IMR-90 (cell line): Measurements from ENCODE around the gene PREB. TPM values are rescaled to one million over a fixed set of nuclear protein-coding genes. Genes with fewer than 3 reads are reported as not detected.

Experiments
- ATAC-seq: fragments of 200-7000 bp; cut with Tn5 transposase; 2 replicates; pipeline ENCODE4 v1.9.1; 2020; ENCODE audit warnings: low read depth, mild to moderate bottlenecking, moderate library complexity
- BruUV-seq: library from RNA; stranded (reverse); fragments of 400-500 nt; replicated peaks from 2 replicates; lab custom pipeline; 2021; lab: Mats Ljungman, UMichigan
- CTCF ChIA-PET: fragments of 300-600 bp; formaldehyde crosslinking; extraction: SDS; loops from one replicate; lab custom pipeline; 2021; ENCODE audit warnings: antibody characterized with exemption; lab: Yijun Ruan, JAX
- POLR2A ChIA-PET: fragments of 300-600 bp; sonication (Branson Sonifier 250); formaldehyde crosslinking; loops from one replicate; lab custom pipeline; 2022; ENCODE audit warnings: antibody characterized with exemption; ENCODE audit not compliant: unreplicated experiment; lab: Charles Lee
- DNase-seq: peaks from one replicate; pipeline ENCODE4 v3.0.0; 2013
- H2AFZ ChIP-seq: replicated peaks from 2 replicates; pipeline ENCODE3; 2013; ENCODE audit warnings: low read length, mild to moderate bottlenecking; ENCODE audit not compliant: poor library complexity
- H2AK5ac ChIP-seq: 2 replicates; pipeline ENCODE4 v1.6.1; 2013; ENCODE audit warnings: low read depth, low read length, inconsistent platforms
- H2AK9ac ChIP-seq: replicated peaks from 2 replicates; pipeline ENCODE3; 2013; ENCODE audit warnings: mild to moderate bottlenecking, low read depth, low read length, moderate library complexity; ENCODE audit not compliant: poor library complexity
- H2BK120ac ChIP-seq: 2 replicates; pipeline ENCODE4 v1.6.1; 2013; ENCODE audit warnings: low read depth, low read length, inconsistent platforms
- H2BK15ac ChIP-seq: 3 replicates; pipeline ENCODE4 v1.6.1; 2013; ENCODE audit warnings: low read depth, low read length, inconsistent platforms
- H2BK20ac ChIP-seq: 2 replicates; pipeline ENCODE4 v1.6.1; 2013; ENCODE audit warnings: low read depth, mild to moderate bottlenecking, inconsistent platforms, low read length, moderate library complexity
- H2BK5ac ChIP-seq: 2 replicates; pipeline ENCODE4 v1.6.1; 2013; ENCODE audit warnings: mild to moderate bottlenecking, low read depth, low read length, inconsistent platforms; ENCODE audit not compliant: poor library complexity, severe bottlenecking
- H3K14ac ChIP-seq: replicated peaks from 2 replicates; pipeline ENCODE4 v1.6.1; 2013; ENCODE audit warnings: low read depth, low read length, inconsistent platforms
- H3K18ac ChIP-seq: 2 replicates; pipeline ENCODE4 v1.6.1; 2013; ENCODE audit warnings: low read depth, low read length, control low read depth
- H3K23ac ChIP-seq: 2 replicates; pipeline ENCODE4 v1.6.1; 2013; ENCODE audit warnings: low read depth, low read length, inconsistent platforms
- H3K27ac ChIP-seq: 2 replicates; pipeline ENCODE4 v1.5.1; 2013; ENCODE audit warnings: mild to moderate bottlenecking, control low read depth, low read length; ENCODE audit not compliant: insufficient read depth
- H3K27me3 ChIP-seq: 2 replicates; pipeline ENCODE4 v1.6.1; 2013; ENCODE audit warnings: low read length; ENCODE audit not compliant: control insufficient read depth, insufficient read depth
- H3K36me3 ChIP-seq: 2 replicates; pipeline ENCODE4 v1.6.1; 2013; ENCODE audit warnings: low read length, mixed read lengths; ENCODE audit not compliant: control insufficient read depth, insufficient read depth
- H3K4ac ChIP-seq: 2 replicates; pipeline ENCODE4 v1.6.1; 2013; ENCODE audit warnings: low read depth, low read length, inconsistent platforms
- H3K4me1 ChIP-seq: 2 replicates; pipeline ENCODE4 v1.6.1; 2013; ENCODE audit warnings: low read length, mixed read lengths; ENCODE audit not compliant: control insufficient read depth, insufficient read depth
- H3K4me2 ChIP-seq: 2 replicates; pipeline ENCODE4 v1.6.1; 2013; ENCODE audit warnings: low read depth, mild to moderate bottlenecking, control low read depth, low read length, moderate library complexity
- H3K4me3 ChIP-seq: 2 replicates; pipeline ENCODE4 v1.5.1; 2013; ENCODE audit warnings: low read depth, mild to moderate bottlenecking, control low read depth, low read length, moderate library complexity; ENCODE audit not compliant: insufficient read depth
- H3K56ac ChIP-seq: 2 replicates; pipeline ENCODE4 v1.6.1; 2013; ENCODE audit warnings: low read length, inconsistent platforms; ENCODE audit not compliant: insufficient read depth; ENCODE audit errors: extremely low read depth
- H3K79me1 ChIP-seq, 2 experiments: 2 replicates each; pipeline ENCODE4 v1.6.1; 2013; ENCODE audit warnings: low read length in 2 of 2, inconsistent platforms in 1 of 2, low read depth in 1 of 2
- H3K9ac ChIP-seq: 2 replicates; pipeline ENCODE4 v1.6.1; 2013; ENCODE audit warnings: low read depth, low read length, control low read depth
- H3K9me1 ChIP-seq: 2 replicates; pipeline ENCODE4 v1.6.1; 2013; ENCODE audit warnings: low read length, inconsistent platforms; ENCODE audit not compliant: insufficient read depth
- H3K9me3 ChIP-seq: 2 replicates; pipeline ENCODE4 v1.6.1; 2013; ENCODE audit warnings: low read length; ENCODE audit not compliant: control insufficient read depth, insufficient read depth
- H4K20me1 ChIP-seq: 2 replicates; pipeline ENCODE4 v1.6.1; 2013; ENCODE audit warnings: low read length, inconsistent platforms; ENCODE audit not compliant: insufficient read depth
- H4K5ac ChIP-seq: 2 replicates; pipeline ENCODE4 v1.6.1; 2013; ENCODE audit warnings: mild to moderate bottlenecking, low read depth, low read length, control low read depth
- H4K8ac ChIP-seq, 2 experiments: 2 replicates each; pipeline ENCODE4 v1.6.1; 2013; ENCODE audit warnings: low read depth in 2 of 2, low read length in 2 of 2, control low read depth in 1 of 2, inconsistent platforms in 1 of 2
- H4K91ac ChIP-seq: 2 replicates; pipeline ENCODE4 v1.6.1; 2013; ENCODE audit warnings: low read depth, low read length, inconsistent platforms; ENCODE audit not compliant: insufficient read depth
- BHLHE40 ChIP-seq: fragments of 150-350 bp; IDR thresholded peaks from 2 replicates; pipeline ENCODE4 v1.6.1; 2016; ENCODE audit warnings: mild to moderate bottlenecking, low read depth, low read length
- CEBPB ChIP-seq: IDR thresholded peaks from 2 replicates; pipeline ENCODE4 v1.6.1; 2012; ENCODE audit warnings: low read depth, low read length, improper control_type of control experiment
- MXI1 ChIP-seq: IDR thresholded peaks from 2 replicates; pipeline ENCODE4 v1.6.1; 2012; ENCODE audit warnings: low read depth, mild to moderate bottlenecking, low read length, moderate library complexity, borderline replicate concordance
- POLR2A ChIP-seq: IDR thresholded peaks from 2 replicates; pipeline ENCODE4 v1.6.1; 2012; ENCODE audit warnings: mild to moderate bottlenecking, low read depth, low read length
- USF2 ChIP-seq: fragments of 150-350 bp; IDR thresholded peaks from 2 replicates; pipeline ENCODE4 v1.6.1; 2017; ENCODE audit warnings: mild to moderate bottlenecking, antibody characterized with exemption, low read length, low read depth
- WGBS, 2 experiments: methylation state at CpG; one replicate each; pipeline versions ENCODE4 v1.1.5 to v1.1.7; 2013; ENCODE audit warnings: missing lambda C conversion rate in 2 of 2; ENCODE audit not compliant: insufficient read length in 1 of 2; ENCODE audit errors: extremely low coverage in 2 of 2; 5-methylcytosine and 5-hydroxymethylcytosine counted together
- dilution Hi-C: fragments of 300-500 bp; cut with HindIII; formaldehyde crosslinking; loops from one replicate; pipeline ENCODE4 v1.14.3; 2018; ENCODE audit warnings: low sequenced_read_pairs; ENCODE audit not compliant: unreplicated experiment
- in situ Hi-C: fragments of 300-500 bp; cut with MboI; formaldehyde crosslinking; loops from 3 replicates; pipeline ENCODE4 v1.14.3; 2019; ENCODE audit warnings: low sequenced_read_pairs, inconsistent platforms, mixed read lengths
- intact Hi-C: fragments of 100-400 bp; cut with micrococcal nuclease; formaldehyde crosslinking; loops from 2 replicates; pipeline ENCODE4 v1.10.0; 2022
- polyA plus RNA-seq, 3 experiments: library from polyadenylated mRNA; depleted of rRNA; stranded (reverse); fragments of >200 nt; gene quantifications; 2 replicates each; pipeline ENCODE4 v1.2.3, GENCODE V29; 2012; ENCODE audit warnings: low replicate concordance in 1 of 3
- total RNA-seq: library from RNA; depleted of rRNA; stranded (reverse); fragments of >200 nt; gene quantifications from 2 replicates; pipeline ENCODE4 v1.2.3, GENCODE V29; 2012

Gene PREB
- total and polyA plus RNA-seq, 2 of the 4 experiments (the other 2 are of a cell fraction), result 38.9 to 52.2 TPM

GRCh38 chr2:27171351-27171848, 37.0 kb upstream of the PREB start:
- in situ Hi-C loops (no loop called here), dilution Hi-C loops (no loop called here), intact Hi-C loops (no loop called here)
- ATAC-seq (no peak), DNase-seq (no peak)
- H3K18ac ChIP-seq, result no peak overlapping the region
- ChIA-PET CTCF (no interaction called here), POLR2A (no interaction called here)
- no peak overlapping the region for H2BK15ac ChIP-seq
- H3K9me1 ChIP-seq, result no peaks in the 10 kb centered on the region
- H3K36me3 ChIP-seq, result no peaks in the 10 kb centered on the region
- H3K56ac ChIP-seq, result no peak overlapping the region
- H4K8ac ChIP-seq, result no peak overlapping the region
- no peaks in the 10 kb centered on the region for H3K79me1 ChIP-seq
- H3K27me3 ChIP-seq, result peaks cover 62% of the 10 kb centered on the region
- no peak overlapping the region for H3K4me3 ChIP-seq
- WGBS, 2 experiments, result 80% methylated on average over 2 of the region's 8 CpGs; no CpG with 5 or more reads in 1 of the 2 experiments
- H4K20me1 ChIP-seq, result no peaks in the 10 kb centered on the region
- H3K14ac ChIP-seq, result no peak overlapping the region
- H3K9me3 ChIP-seq, result no peaks in the 10 kb centered on the region
- H3K9ac ChIP-seq, result no peak overlapping the region
- no TSS peak for BruUV-seq
- no peak overlapping the region for H3K4me2 ChIP-seq
- 0 out of 2 replicates have a peak overlapping the region, but pooled peaks have one; percentile 44 for H3K23ac ChIP-seq
- no peaks in the 10 kb centered on the region for H3K4me1 ChIP-seq
- no peak overlapping the region for H2BK20ac ChIP-seq
- no peak overlapping the region for H4K91ac ChIP-seq
- no peak overlapping the region for H3K27ac ChIP-seq
- H2AK5ac ChIP-seq, result no peak overlapping the region
- H2AK9ac ChIP-seq, result no peak overlapping the region
- TF ChIP-seq CEBPB, result peak; percentile 33; the same call in 1 of the 2 replicates
- TF ChIP-seq USF2, result no peak
- TF ChIP-seq POLR2A, result no peak
- TF ChIP-seq MXI1, result no peak
- no peak for TF ChIP-seq BHLHE40
- no peak overlapping the region for H4K5ac ChIP-seq
- H3K4ac ChIP-seq, result no peak overlapping the region
- no peak overlapping the region for H2AFZ ChIP-seq
- no peak overlapping the region for H2BK120ac ChIP-seq
- H2BK5ac ChIP-seq, result no peak overlapping the region
